Brain microvascular endothelial cell (primary cell): ENCODE results near the gene NOP10.
A peak's percentile ranks its signal among the peaks of the same experiment; 100 is the strongest.

Experiments
- DNase-seq: peaks from one replicate; pipeline ENCODE4 v3.0.0-alpha.2; 2020
- H3K27ac ChIP-seq: fragments of 250-450 bp; sonication (Bioruptor Pico); 2 replicates; pipeline ENCODE4 v1.5.1; 2020; ENCODE audit warnings: mild to moderate bottlenecking, moderate library complexity
- H3K27me3 ChIP-seq: fragments of 250-450 bp; sonication (Bioruptor Pico); replicated peaks from 2 replicates; pipeline ENCODE4 v1.5.1; 2020; ENCODE audit warnings: mild to moderate bottlenecking
- H3K36me3 ChIP-seq: fragments of 250-450 bp; sonication (Bioruptor Pico); replicated peaks from 2 replicates; pipeline ENCODE4 v1.5.1; 2020; ENCODE audit warnings: mild to moderate bottlenecking
- H3K4me3 ChIP-seq: 2 replicates; pipeline ENCODE4 v1.5.1; 2011; ENCODE audit warnings: low read depth, mild to moderate bottlenecking, control low read depth, low read length, moderate library complexity
- in situ Hi-C: cut with HindIII; loops from 2 replicates; pipeline ENCODE4 v1.10.0; 2017; ENCODE audit warnings: low sequenced_read_pairs, low pct_ligation_motif_present
- TF ChIP-seq, protein P1 (sequence below): IDR thresholded peaks from 2 replicates; pipeline ENCODE4 v1.5.1; 2011; ENCODE audit warnings: low read depth, mild to moderate bottlenecking, moderate library complexity, low read length, control low read depth, inconsistent platforms; ENCODE audit errors: missing control alignments

The NOP10 gene

DNA sequence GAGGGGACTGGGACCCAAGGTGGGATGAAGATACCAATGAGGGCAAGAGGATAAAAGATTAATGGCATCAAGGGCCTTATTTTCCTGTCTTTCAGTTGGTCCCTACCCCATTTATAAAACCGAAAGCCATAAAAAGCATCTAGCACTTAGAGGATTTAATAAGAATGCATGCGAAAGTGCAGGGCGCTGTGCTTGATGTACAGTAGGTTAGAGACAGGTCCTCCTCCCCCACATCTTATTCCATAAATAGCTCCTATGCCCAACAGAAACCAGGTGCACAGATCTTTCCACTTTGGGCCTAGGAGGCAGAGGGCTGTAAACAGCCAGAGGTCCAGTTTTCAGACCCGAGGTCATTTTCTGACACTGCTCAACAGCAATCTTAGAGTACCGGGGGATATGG, 22.9 kb upstream of the NOP10 start:
- Histone ChIP-seq H3K27me3 (no peaks in the 10 kb centered on the region), H3K36me3 (peaks cover 26% of the 10 kb centered on the region), H3K4me3 (peak overlapping the region; percentile 91), H3K27ac (no peak overlapping the region)
- in situ Hi-C loops: no loop called here
- no peak for DNase-seq
- TF ChIP-seq, protein P1, sequence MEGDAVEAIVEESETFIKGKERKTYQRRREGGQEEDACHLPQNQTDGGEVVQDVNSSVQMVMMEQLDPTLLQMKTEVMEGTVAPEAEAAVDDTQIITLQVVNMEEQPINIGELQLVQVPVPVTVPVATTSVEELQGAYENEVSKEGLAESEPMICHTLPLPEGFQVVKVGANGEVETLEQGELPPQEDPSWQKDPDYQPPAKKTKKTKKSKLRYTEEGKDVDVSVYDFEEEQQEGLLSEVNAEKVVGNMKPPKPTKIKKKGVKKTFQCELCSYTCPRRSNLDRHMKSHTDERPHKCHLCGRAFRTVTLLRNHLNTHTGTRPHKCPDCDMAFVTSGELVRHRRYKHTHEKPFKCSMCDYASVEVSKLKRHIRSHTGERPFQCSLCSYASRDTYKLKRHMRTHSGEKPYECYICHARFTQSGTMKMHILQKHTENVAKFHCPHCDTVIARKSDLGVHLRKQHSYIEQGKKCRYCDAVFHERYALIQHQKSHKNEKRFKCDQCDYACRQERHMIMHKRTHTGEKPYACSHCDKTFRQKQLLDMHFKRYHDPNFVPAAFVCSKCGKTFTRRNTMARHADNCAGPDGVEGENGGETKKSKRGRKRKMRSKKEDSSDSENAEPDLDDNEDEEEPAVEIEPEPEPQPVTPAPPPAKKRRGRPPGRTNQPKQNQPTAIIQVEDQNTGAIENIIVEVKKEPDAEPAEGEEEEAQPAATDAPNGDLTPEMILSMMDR: no peak

DNA sequence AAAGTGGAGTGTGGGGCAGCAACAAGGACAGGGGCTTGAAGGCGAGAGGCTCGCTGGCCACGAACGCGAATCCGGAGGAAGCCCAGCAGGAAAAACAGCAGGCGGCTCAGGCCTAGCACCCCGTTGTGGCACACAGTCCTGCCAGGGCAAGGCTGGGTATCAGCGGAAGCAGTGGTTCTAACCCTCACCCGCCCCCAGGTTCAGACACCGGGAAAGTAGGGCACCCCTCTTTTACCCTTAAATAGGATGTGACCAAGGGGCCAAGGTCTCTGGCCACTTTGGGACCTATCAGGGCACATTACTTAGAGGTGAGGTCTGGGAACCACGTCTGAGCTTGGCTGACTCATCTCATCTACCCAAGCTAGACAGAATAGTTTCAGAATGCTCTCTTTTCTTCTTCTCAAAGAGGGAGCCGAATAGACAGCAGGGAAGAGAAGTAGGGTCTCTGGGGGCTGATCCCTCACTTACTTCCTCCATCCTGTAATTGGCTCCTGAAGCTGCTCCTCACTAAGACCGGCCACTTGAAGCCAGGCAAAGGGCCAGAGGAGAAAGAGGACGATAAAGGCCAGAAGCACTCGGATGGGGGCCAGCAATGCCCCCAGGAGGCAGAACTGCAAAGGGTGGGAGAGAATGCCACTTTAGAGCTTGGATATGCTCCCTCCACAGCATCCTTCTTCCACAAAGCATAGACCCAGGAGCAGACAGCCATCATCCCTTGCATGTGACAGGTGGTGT, 22.3 kb upstream of the NOP10 start:
- no peak for DNase-seq
- Histone ChIP-seq H3K27ac (no peak overlapping the region), H3K27me3 (no peaks in the 10 kb centered on the region), H3K4me3 (peak overlapping the region; percentile 91), H3K36me3 (peaks cover 32% of the 10 kb centered on the region)
- in situ Hi-C loops: no loop called here
- TF ChIP-seq, protein P1: no peak

DNA sequence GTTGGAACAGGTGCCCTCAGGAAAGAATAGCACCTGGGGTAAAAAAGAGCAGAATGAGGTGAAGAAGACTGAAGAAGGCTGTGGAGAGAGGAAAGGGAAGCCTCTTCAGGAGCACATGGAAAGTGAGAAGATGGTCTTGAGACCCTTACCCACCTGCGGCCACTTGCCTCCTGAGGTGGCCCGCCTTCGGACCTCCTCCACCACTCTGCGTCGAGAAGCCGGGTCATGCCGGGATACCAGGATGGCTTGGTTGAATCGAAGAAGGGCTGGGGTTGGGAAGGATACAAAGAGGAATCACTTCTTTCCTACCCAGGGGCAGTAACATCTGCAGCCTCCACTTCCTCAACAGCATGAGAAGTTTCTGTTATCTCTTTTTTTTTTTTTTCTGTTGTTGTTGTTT, 21.1 kb upstream of the NOP10 start:
- no peak for DNase-seq
- TF ChIP-seq, protein P1: no peak
- in situ Hi-C loops: no loop called here
- Histone ChIP-seq H3K4me3 (no peak overlapping the region), H3K27ac (no peak overlapping the region), H3K27me3 (no peaks in the 10 kb centered on the region), H3K36me3 (peaks cover 39% of the 10 kb centered on the region)

DNA sequence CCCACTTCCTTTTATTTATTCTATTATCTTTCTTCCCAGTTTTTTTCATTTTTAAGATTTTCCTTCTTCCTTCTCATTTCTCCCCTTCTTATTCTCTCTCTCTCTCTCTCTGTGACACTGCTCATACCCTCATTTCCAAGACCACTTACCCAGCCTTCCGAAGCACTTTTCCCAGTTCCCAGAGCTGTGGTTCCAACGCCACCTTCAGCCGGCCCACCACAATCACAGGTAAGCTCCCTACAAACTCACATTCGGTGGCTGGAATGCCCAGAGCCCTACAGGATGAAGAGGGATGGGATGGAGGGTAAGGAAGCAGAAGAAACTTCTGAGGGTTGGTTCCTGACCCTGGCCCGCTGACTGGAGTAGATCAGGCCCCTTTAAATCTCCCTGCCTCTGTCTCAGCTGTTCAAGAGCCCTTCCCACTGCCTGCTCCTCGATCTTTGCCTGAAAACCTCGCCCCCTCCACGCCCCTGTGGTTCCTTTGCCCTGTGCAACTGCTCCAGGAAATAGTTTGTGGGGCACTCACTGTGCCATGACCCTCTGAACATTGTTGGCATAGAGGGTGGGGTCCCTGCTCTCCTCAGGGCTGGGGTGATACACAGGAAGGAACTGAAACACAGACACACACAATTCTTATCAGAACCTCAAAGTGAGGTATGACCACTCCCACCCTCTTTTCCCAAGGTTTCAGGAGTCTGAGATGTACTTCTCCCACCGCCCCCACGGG, 19.3 kb upstream of the NOP10 start:
- DNase-seq: no peak
- Histone ChIP-seq H3K27ac (no peak overlapping the region), H3K27me3 (no peaks in the 10 kb centered on the region), H3K36me3 (peaks cover 41% of the 10 kb centered on the region), H3K4me3 (no peak overlapping the region)
- in situ Hi-C loops: no loop called here
- TF ChIP-seq, protein P1: no peak

DNA sequence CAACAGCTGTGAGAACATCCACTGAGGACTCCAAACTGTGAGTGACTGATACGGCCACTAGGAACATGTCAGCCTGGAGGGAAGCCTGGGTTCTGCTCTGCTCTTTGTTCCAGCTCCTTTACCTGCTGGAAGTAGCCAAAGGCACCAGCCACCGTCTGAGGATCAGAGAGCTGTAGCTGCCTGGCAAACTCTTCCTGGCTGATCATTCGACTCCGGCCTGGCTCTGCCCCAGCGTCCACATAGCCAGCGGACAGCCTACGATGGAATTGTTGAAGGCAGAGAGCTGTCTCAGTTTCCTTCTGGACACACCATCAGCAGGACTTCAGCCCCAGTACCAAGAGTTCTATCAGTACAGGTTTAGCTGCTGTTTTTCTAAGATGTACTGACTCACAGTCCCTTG, 18.3 kb upstream of the NOP10 start:
- no peaks in the 10 kb centered on the region for H3K27me3 ChIP-seq
- no peak overlapping the region for H3K4me3 ChIP-seq
- no peak overlapping the region for H3K27ac ChIP-seq
- H3K36me3 ChIP-seq: peaks cover 41% of the 10 kb centered on the region
- TF ChIP-seq, protein P1: no peak
- in situ Hi-C loops: no loop called here
- DNase-seq: no peak
